Upper lobe of left lung (tissue), 4 donors: ENCODE measurements around the gene KLF13.

Experiments used
- CTCF ChIP-seq, 6 experiments: fragments of 450-650 bp in 4 of 6; fragments of 200-600 bp in 2 of 6; sonication (generic) in 2 of 6; IDR thresholded peaks; one replicate each; pipeline ENCODE4 v1.5.1; 2016 to 2019; ENCODE audit warnings: antibody characterized with exemption in 6 of 6
- POLR2AphosphoS5 ChIP-seq, 2 donors: sonication (generic); formaldehyde crosslinking; IDR thresholded peaks; one replicate each; pipeline ENCODE4 v1.5.1; 2017; ENCODE audit warnings: antibody characterized with exemption in 2 of 2

- TF ChIP-seq CTCF (IDR thresholded peaks at IDR 0.05) (no peak), POLR2AphosphoS5 (IDR thresholded peaks at IDR 0.05) (no peak)
These were observed 56.5 kb downstream of the KLF13 start for GRCh38 chr15:31383139-31383538.
